HG02588 (cell line): ENCODE results near the gene THAP7.

Source experiments
- ATAC-seq: cut with Tn5 transposase; IDR thresholded peaks from one replicate; pipeline ENCODE4 v1.9.1; 2021; ENCODE audit warnings: mild to moderate bottlenecking, moderate library complexity; ENCODE audit not compliant: unreplicated experiment

Gene THAP7

DNA sequence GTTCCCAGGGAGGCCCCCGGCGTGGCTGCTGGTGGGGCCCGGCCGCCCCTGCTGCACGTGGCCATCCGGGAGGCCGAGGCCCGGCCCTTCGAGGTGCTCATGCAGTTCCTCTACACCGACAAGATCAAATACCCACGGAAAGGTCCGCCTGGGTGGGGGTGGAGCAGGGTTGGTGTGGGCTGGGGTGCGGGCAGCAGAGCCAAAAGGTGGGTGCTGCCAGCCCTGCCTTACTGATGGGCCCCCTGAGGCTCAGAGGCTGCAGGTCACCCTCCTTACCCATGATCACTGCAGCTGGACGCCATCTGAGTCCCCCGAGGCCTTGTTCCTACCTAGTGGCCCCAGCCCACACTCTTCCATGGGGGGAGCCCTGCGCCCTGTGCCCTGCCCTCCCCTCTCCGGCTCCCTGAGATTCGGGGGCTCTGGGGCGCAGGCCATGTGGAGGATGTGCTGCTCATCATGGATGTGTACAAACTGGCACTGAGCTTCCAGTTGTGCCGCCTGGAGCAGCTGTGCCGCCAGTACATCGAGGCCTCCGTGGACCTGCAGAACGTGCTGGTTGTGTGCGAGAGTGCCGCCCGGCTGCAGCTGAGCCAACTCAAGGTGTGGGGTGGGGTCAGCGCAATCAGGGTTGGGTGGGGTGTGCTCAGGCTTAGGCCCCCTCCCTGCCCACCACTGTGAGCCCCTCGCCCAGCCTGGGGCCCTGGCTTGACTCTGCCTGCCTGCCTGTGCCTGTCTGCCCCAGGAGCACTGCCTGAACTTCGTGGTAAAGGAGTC lies 7.6 kb downstream of the THAP7 start:
- no peak for ATAC-seq

DNA sequence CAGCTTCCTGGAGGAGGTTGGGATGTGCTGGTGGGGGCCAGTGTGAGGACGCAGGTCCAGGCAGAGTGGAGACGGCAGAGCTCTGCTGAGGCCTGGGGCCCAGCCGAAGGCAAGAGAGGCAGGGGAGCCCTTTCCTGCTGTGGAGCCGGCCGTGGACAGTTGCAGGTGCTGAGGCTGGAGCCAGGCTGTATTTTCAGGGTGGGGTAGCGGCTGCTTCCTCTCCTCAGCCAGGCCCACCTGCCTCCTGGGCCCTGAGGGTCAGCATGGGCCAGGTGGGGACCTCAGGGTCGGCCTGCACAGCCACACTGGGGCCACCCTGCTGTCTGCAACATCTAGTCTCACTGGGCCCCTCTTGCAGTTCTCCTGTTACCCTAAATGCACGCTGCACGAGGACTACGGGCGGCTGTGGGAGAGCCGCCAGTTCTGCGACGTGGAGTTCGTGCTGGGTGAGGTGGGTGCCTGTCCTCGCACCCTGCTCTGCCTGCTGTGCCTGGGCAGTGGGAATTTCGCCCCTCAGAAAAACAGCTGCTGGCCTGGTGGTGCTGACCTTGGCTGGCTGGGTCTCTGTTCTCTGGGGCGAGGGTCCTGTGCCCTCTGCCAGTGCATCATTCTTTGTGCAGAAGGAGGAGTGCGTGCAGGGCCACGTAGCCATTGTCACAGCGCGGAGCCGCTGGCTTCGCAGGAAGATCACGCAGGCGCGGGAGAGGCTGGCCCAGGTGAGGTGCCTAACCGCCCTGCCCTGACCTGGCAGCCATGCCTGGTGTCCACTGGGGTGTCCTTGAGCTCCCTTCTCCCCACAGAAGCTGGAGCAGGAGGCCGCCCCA lies 8.4 kb downstream of the THAP7 start:
- ATAC-seq: no peak

DNA sequence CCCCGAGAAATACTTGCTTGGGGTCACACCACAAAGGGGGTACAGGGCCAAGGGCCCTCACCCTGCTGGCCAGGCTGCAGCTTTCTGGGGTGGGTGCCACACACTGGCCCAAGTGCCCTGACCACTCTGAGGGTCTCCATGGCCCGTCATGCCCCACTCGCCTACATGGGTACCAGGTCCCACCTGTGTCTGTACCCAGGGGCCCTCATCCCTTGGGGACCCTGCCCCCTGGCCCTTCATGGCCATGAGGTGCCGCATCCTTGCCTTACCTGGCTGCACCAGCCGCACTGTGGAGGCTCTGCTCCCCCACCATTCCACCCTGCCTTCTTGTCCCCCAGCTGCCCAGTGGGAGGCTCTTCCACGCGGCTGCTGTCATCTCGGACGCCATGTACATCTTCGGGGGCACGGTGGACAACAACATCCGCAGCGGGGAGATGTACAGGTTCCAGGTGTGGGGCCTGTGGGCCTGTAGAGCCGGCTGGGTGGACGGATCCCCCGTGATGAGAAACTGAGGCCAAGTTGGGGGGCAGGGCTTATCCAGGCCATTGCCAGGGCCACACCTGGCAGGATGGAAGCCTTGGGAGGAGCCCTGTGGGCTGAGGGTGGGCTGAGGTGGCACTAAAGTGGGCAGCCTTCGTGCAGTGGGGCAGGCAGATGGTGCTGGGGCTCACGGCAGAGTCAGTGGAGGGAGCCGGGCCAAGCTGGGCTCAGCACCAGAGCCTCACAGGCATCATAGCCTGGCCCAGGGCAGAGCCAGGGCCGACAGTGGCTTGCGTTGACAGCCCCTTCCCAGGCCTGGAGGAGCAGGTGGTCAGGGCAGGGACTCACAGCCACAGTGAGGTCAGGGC lies 9.2 kb downstream of the THAP7 start:
- ATAC-seq: no peak

DNA sequence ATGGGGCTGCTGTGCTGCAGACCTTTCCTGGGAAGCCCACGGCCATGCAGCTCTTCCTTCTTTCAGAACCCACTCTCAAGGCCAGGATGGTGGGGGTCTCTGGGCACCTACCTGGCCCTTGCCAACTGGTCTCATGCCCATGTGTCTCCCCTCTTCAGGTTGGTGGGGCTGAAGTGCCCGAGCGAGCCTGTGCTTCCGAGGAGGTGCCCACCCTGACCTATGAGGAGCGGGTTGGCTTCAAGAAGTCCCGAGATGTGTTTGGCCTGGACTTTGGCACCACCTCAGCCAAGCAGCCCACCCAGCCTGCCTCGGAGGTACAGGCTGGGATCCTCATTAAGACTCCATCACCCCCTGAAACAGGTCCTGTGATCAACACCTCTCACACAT lies 9.9 kb downstream of the THAP7 start:
- no peak for ATAC-seq

DNA sequence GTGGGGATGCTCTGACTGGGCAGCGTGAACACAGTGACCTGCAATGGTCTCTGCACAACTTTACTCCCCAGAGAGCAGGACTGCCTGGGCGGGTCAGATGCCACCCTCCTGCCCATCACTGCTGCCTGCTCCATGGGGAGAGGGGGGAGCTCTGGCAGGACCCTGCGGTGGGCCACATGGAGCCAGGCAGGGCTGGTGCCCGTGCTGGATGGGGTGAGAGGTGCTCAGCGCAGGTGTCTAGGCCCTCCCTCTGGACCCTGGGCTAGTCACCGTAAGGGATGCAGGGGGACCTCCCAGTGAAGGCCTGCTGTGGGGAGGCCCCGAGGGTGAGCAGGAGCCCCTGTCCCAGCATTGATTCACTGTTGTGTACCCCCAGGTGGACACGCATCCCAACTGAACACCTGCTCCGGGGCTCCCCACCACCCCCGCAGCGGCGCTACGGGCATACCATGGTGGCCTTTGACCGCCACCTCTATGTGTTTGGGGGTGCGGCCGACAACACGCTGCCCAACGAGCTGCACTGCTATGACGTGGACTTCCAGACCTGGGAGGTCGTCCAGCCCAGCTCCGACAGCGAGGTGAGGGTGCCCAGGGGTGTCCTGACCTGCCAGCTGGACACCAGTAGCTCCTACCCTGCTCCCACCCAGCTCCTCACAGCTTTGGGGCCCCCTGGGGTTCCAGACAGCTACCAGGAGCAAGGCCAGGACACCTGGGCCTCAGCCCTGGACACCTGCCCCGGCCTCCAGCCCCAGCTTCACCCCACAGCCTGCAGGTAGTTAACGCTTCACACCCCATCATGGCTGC lies 10.5 kb downstream of the THAP7 start:
- ATAC-seq: no peak

DNA sequence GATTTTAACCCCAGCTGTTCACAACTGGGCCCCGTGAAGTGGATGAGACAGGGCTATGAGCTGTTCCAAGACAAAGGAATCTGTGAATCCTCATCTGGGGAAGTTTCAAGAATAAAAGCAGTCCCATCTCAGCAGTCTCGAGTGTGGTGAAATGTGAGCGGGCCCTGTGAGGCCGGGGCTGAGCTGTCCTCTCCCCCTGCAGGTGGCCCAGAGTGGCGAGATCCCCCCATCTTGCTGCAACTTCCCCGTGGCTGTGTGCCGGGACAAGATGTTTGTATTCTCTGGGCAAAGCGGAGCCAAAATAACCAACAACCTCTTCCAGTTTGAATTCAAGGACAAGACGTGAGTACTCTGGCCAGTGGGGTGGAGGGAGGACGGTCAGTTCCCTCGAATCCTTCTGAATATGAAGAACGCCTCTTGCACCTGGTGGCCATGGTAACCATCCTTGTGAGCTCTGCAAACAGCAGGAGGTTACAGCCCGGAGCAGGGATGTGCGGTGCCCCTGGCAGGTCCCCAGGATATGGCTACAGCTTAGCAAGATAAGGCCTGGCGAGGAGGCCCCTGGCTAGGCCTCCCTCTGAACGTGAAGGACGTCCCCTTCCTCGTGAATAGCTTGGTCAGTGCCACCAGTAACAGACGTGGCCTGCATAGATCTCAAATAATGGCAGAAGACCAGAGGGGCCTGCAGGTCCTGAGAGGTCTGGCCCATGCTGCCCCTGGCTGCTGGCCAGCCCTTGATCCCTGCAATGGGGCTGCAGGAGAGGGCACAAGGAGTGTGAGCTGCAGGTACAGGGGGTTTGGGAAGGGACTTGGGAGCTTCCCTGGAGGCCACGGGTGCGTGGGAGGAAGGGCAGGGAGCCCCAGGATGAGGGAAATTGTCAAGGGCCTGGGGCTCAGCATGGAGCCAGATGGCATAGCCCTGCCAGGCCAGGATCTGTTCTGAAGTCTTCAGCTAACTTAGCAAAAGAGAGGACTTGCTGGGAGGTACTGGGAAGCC lies 11.4 kb downstream of the THAP7 start:
- ATAC-seq: no peak

DNA sequence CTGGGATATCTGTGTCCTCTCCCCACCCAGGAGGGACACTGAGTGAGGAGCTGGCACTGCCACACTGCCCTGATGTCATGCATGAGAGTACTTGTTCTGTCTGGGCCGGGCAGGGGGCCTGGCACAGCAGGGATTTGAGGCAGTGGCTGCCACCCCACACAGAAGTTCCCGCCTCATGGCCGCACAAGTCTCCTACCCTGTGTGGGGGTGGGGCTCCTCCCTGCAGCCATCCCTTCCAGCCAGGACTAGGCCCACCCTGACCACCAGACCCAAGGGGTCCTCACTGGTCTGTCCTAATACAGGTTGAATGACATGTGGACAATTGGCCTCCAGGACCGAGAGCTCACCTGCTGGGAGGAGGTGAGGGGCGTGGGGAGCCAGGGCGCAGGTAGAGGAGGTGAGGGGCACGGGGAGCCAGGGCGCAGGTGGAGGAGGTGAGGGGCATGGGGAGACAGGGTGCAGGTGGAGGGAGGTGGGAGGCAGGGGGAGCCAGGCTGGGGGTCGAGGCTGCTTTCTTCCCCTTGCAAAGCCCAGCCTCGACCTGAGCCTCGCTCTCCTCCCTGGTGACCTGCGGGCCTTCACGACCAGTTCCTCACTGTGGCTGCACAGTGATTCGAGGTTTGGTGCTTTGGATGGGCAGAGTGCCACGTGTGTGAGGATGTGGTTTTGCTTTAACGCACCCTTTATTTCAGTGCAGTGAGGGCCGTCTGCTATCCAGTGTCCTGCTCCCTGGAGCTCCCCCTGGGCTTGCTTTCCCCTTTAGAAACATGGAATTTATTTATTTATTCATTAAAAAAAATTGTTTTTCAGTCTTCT lies 12.4 kb downstream of the THAP7 start:
- ATAC-seq: no peak

DNA sequence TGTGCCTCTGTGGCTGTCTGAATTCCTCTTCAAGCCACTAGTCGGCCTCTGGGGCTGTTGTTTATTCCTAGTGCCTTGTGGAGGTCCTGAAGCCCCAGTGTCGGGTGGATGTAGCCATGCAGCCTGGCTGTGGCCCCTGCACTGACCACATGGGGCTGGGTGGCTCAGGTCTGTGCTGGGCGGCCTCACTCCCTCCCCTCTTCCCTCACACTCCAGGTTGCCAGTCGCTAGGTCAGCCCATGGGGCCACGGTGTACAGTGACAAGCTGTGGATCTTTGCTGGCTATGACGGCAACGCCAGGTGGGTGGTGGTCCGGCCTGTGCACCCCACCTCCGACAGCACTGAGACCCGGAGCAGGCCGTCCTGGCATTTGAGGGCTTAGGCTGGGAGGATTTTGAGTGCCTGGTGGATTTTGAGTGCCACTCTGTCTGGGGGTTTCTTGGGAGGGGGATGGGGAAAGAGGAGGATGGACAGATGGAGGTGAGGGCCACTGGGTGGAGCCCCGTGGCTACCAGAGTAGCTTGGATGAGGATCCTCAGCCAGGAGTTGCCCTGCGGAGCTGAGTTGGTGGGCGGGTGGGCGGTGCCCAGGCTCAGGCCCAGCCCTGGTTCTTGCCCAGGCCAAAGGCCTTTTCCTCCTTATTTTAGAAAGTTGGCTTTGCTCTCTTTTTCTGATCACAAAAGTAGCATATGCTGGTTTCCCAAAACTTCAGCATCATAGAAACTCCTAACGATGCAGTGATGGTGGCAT lies 13.2 kb downstream of the THAP7 start:
- ATAC-seq: no peak

DNA sequence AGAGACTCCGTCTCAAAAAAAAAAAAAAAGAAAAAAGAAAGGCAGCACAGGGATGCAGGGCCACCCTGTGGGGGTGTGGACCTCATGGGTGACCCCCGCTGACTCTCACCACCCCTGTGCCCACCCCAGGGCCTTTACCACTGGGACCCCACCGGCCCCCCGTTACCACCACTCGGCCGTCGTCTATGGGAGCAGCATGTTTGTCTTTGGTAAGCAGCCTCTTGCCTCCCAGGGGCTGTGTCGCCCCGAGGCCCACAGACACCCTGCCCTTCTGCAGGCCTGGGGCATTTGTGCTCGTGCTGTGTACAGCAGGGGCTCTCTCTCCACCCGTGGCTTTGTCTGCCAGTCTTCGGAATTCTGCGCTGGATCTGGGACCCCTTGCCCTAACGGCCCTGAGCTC lies 14.5 kb downstream of the THAP7 start:
- no peak for ATAC-seq

DNA sequence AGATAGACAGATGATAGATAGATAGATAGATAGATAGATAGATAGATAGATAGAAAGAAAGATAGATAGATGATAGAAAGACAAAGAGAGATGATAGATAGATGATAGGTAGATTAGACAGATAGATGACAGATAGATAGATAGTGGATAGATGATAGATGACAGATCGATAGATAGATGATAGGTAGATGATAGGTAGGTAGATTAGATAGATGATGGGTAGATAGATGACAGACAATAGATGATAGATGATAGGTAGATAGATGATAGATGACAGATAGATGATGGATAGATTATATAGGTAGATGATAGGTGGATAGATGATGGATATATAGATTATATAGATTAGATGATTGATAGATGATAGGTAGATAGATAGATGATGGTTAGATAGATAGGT lies 15.6 kb downstream of the THAP7 start:
- ATAC-seq: no peak

DNA sequence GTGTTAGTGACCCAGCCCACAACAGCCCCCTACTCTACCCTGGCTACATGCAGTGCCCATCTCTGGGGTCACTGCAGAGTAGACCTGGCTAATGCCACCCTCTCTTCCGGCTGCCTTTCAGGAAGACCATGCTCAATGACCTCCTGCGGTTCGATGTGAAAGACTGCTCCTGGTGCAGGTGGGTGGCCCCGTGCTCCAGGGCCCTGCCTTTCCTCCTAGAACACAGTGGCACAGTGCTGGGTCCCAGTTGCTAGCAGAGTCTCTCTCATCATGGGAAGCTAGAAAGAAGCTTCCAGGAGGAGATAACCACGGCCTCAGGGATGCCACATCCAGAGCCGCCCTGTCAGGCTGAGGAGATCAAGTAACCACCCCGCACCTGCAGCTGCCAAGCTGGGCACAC lies 16.2 kb downstream of the THAP7 start:
- ATAC-seq: no peak

DNA sequence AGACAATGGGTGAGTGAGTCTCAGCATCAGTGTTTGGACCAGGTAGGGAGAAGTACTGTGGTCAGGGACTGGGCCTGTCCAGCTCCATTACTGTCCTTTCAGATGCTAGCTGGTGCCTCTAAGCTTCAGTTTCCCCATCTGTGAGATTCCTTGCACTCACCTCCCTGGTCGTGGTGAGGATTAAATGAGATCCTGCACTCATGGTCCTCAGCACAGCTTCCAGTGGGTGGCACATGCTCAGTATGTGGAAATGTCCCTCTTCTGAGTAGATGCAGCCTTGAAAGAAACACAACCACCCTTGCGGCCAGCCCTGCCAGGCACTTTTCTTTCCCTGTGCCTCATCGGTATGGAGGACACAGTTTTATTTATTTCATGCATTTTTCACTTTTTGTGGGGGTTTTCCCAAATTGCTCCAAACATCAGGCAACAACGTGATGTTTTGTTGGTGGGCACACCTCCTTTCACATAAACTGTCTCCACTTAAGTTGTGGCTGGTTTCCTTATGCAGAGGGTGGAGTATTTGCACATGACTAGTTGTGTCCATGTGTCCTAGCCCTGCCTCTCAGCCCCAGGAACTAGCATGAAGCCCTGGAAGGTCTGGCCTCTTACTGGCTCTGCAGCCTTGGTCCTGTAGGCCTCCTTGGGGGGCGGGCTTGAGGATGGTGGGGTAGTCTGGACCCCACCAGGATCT lies 18.7 kb downstream of the THAP7 start:
- ATAC-seq: no peak

DNA sequence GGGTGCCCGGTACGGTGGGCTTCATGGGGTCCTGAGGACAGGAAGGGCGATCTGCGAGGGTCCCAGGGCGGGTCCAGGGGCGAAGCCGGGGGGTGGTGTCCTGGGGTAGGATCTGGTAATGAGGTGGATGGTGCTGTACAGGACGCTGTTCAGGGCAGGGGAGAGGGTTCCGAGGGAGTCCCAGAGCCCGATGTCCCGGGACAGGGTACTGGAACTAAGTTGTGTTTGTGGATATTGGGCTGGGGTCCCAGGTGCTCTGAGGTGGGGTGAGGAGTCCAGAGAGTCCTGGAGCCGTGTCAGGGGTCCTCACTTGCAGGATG lies 19.4 kb downstream of the THAP7 start:
- ATAC-seq: peak; percentile 10

DNA sequence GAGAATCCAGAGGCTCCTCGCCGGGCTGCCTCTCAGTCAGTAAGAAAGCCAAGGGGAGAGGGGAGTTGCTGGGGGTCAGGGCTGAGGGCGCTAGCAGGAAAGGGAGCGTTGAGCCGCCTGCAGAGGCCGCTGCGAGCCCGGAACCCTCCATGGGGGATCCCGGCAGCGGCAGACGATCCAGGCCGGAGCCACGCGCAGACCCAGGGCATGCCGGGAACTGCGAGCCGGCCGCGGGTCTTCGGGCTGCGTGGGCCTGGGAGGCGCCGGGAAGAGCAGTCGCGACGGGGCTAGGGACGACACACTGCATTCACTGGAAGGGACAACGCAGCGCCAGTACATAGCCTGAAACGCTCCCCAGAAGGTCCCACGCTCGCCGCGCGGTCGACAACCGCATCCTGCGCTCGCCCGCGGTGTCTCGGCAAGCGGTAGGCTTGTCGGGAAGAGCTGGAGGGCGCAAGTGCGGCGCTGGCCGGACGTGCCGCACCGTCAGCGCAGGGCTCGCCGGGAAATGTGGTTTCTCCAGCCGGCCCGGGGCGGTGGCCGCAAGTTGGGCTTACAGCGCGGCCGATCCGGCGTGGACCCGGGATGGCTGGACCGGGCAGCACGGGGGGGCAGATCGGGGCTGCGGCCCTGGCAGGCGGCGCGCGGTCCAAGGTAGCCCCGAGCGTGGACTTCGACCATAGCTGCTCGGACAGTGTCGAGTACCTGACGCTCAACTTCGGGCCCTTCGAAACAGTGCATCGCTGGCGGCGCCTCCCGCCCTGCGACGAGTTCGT lies 19.9 kb downstream of the THAP7 start, which contains the start of gene LZTR1:
TSS of gene LZTR1 (plus strand) at position 511 of the 776 bp plus-strand sequence. CDS start at position 586, 75 bp downstream.
- ATAC-seq: peak; percentile 76

DNA sequence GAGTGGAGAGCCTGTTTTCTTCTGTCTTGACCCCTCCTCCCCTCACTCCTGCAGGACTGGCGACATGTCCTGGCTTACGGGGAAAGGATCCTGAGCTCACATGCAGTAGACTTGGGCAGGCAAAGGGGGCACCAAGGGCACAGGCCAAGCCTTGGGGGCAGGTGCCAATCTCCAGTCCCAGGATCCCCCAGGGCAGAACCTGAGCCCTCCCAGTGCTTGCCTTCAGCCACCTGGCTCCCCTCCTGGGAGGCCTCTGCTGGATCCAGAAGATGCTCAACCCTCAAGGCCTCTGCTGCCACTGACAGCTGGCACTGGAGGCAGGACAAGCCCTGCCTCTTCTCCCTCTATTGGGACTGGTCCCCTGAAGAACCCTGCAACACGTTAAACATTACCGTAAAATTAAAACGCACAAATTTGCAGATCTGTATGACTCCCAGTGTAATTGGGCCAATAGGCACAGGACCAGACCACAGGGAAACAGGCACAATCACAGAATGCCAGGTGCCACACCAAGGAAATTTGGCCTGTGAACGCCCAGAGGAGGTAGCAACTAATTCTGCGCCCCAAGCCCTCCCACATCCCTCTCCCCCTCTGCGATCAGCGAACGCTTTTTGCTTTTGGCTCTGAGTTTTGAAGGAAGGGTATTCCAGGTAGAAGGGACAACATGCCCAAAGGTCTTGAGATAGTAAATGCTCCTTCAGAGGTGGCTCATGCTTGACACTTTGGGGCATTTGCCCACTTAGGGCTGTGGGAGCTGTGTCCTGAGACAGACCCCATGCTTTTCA lies 20.8 kb downstream of the THAP7 start:
- ATAC-seq: no peak

DNA sequence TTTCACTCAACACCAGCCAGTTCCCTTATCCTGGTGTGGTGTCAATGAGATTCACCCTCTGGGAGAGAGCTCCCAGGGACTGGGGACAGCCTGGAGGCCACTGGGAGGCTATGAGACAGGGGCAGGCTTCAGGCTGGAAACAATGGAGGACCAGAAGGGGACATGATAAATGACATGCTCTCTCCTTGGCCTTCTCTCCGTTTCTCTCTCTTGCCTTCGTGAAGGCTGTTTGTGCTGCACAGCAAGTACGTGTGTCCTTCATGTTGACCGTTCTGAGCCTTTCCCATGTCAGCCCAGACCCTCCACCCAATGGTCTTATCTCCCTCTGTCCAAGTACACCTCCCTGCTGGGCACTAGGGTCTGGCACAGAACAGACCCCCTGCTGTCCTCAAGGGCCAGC lies 21.4 kb downstream of the THAP7 start:
- no peak for ATAC-seq
